Neuronal stem cell (in vitro differentiated cells): ENCODE data around the gene IQCE.

Experiments
- DNase-seq: peaks from one replicate; pipeline ENCODE4 v3.0.0-alpha.2; 2013; ENCODE audit warnings: low spot score
- H2AFZ ChIP-seq: one replicate; pipeline ENCODE4 v1.6.1; 2013; ENCODE audit warnings: mild to moderate bottlenecking, low read length, inconsistent platforms
- H2AK5ac ChIP-seq: 2 replicates; pipeline ENCODE4 v1.6.1; 2013; ENCODE audit warnings: low read depth, mild to moderate bottlenecking, inconsistent platforms, low read length, moderate library complexity, mixed read lengths
- H2BK120ac ChIP-seq: 2 replicates; pipeline ENCODE4 v1.6.1; 2013; ENCODE audit warnings: low read depth, mild to moderate bottlenecking, inconsistent platforms, low read length, moderate library complexity, mixed read lengths
- H2BK12ac ChIP-seq: one replicate; pipeline ENCODE4 v1.6.1; 2013; ENCODE audit warnings: low read length, inconsistent platforms
- H2BK15ac ChIP-seq: 2 replicates; pipeline ENCODE4 v1.6.1; 2013; ENCODE audit warnings: mild to moderate bottlenecking, low read length, inconsistent platforms, mixed read lengths
- H2BK5ac ChIP-seq: one replicate; pipeline ENCODE4 v1.6.1; 2013; ENCODE audit warnings: inconsistent platforms, mild to moderate bottlenecking, low read length, moderate library complexity
- H3K14ac ChIP-seq: one replicate; pipeline ENCODE4 v1.6.1; 2013; ENCODE audit warnings: low read length, inconsistent platforms
- H3K18ac ChIP-seq: 2 replicates; pipeline ENCODE4 v1.6.1; 2013; ENCODE audit warnings: low read length, inconsistent platforms
- H3K23ac ChIP-seq: 2 replicates; pipeline ENCODE4 v1.6.1; 2013; ENCODE audit warnings: low read depth, mild to moderate bottlenecking, mixed read lengths, low read length, inconsistent platforms; ENCODE audit not compliant: poor library complexity
- H3K27ac ChIP-seq: replicated peaks from 3 replicates; pipeline ENCODE4 v1.5.1; 2013; ENCODE audit warnings: low read length, inconsistent platforms
- H3K27me3 ChIP-seq, 3 experiments: 2 replicates each; pipeline ENCODE4 v1.6.1; 2013; ENCODE audit warnings: low read length in 3 of 3, mild to moderate bottlenecking in 2 of 3, inconsistent platforms in 1 of 3, low read depth in 1 of 3, mixed read lengths in 1 of 3, moderate library complexity in 1 of 3; ENCODE audit not compliant: control insufficient read depth in 3 of 3, insufficient read depth in 3 of 3
- H3K36me3 ChIP-seq, 2 donors: replicated peaks in 1 of 2; 2 replicates each; pipeline ENCODE4 v1.6.1; 2013; ENCODE audit warnings: low read length in 2 of 2; ENCODE audit not compliant: control insufficient read depth in 2 of 2, insufficient read depth in 2 of 2
- H3K4ac ChIP-seq: 2 replicates; pipeline ENCODE4 v1.6.1; 2013; ENCODE audit warnings: inconsistent platforms, mild to moderate bottlenecking, low read length, moderate library complexity
- H3K4me1 ChIP-seq, 2 donors: 1 replicate in 1 of 2; 2 replicates in 1 of 2; pipeline ENCODE4 v1.6.1; 2013; ENCODE audit warnings: low read length in 2 of 2, low read depth in 1 of 2; ENCODE audit not compliant: control insufficient read depth in 2 of 2, insufficient read depth in 1 of 2
- H3K4me2 ChIP-seq: one replicate; pipeline ENCODE4 v1.6.1; 2013; ENCODE audit warnings: mild to moderate bottlenecking, low read length, inconsistent platforms; ENCODE audit not compliant: insufficient read depth, poor library complexity, severe bottlenecking
- H3K4me3 ChIP-seq, 2 donors: 2 replicates each; pipeline ENCODE4 v1.5.1; 2013; ENCODE audit warnings: low read length in 2 of 2, mild to moderate bottlenecking in 2 of 2, inconsistent platforms in 1 of 2, moderate library complexity in 1 of 2
- H3K79me1 ChIP-seq: one replicate; pipeline ENCODE4 v1.6.1; 2013; ENCODE audit warnings: low read depth, mild to moderate bottlenecking, inconsistent platforms, low read length, moderate library complexity
- H3K9ac ChIP-seq: one replicate; pipeline ENCODE4 v1.6.1; 2013; ENCODE audit warnings: mild to moderate bottlenecking, low read depth, low read length, inconsistent platforms; ENCODE audit not compliant: poor library complexity
- H3K9me3 ChIP-seq, 2 donors: replicated peaks in 1 of 2; 2 replicates each; pipeline versions ENCODE3 to v1.6.1; 2013; ENCODE audit warnings: low read length in 2 of 2, mild to moderate bottlenecking in 2 of 2, inconsistent platforms in 1 of 2, low read depth in 1 of 2, mixed read lengths in 1 of 2, moderate library complexity in 1 of 2; ENCODE audit not compliant: control insufficient read depth in 2 of 2, insufficient read depth in 1 of 2
- H4K8ac ChIP-seq: one replicate; pipeline ENCODE4 v1.6.1; 2013; ENCODE audit warnings: low read depth, mild to moderate bottlenecking, inconsistent platforms, low read length, moderate library complexity
- H4K91ac ChIP-seq: one replicate; pipeline ENCODE4 v1.6.1; 2013; ENCODE audit warnings: low read length, low read depth, mild to moderate bottlenecking, inconsistent platforms; ENCODE audit not compliant: poor library complexity
- WGBS, 2 donors: extraction: QIAGEN DNeasy Blood & Tissue Kit; methylation state at CpG; one replicate each; pipeline ENCODE4 v1.1.7; 2013; ENCODE audit warnings: missing lambda C conversion rate in 2 of 2, mixed read lengths in 1 of 2; ENCODE audit not compliant: insufficient read length in 2 of 2, insufficient replicate concordance in 1 of 2; ENCODE audit errors: extremely low coverage in 2 of 2; 5-methylcytosine and 5-hydroxymethylcytosine counted together

The IQCE gene

DNA sequence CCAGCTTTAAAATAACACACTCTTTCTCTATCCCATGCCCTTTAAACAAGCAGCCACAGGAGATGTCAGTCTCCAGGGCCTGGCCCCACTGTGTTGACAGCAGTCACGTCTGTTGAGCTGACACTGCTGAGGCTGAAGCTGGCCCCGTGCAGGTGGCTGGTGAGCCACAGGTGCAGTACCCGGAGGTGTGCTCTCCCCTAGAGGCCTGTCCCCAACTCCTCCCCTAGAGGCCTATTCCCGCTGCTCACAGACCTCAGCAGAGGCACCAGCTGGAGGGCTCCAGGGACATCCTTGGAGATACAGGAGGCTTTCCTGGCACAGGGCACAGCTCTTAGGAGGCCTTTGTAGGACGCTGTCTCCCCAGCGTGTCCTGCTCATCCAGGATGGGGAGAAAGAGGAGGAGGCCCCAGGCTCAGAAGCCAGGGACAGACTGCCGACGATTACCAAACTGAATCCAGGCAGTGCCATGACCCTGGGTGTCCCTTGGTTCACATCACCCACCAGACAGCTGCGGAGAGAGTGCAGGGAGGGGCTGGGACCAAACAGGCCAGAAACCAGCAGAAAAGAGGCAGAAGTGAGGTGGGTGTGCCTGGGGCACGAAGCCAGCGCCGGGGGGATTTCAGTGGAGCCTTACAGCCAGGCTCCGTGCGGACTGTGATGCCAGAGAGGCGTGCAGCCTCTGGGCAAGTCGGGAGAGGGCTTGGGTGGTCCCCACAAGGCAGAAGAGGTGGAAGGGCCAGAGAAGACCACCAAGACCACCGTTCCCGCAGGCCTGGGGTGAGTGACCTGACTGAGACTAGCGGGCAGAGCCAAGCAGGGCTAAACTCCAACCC, 54.5 kb downstream of the IQCE start:
- no peak overlapping the region for H3K14ac ChIP-seq
- no peak overlapping the region for H3K27ac ChIP-seq
- no peak overlapping the region for H3K4me2 ChIP-seq

DNA sequence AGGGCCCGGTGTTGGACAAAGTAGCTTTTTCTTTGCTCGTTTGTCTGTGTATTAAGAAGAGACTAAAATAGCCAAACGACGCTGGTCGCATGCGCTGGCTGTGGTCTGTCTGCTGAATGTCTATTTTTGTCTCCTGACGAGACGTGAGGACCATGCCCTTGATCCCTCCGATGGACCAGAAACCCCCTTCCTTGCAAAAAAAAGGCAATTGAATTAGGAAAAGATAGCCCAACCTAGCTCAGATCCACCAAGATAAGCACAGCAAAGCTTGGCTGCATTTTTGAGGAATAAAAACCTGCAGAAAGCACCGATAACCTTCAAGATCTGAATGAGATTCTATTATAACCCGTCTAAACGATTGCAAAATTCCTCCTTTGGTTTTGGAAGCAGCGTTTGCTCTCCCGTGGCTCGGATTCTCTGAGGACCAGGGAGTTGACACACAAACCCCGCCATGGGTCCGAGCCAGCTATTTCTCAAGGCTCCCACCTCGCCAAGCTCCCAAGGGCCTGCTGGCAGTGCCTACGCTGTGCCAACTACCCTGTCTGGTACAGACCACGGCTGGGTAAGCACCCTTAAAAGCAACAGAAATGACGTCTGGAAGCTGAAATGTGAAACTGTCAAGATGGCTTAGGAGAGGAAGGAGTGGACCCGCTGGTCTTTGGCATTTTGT, 55.3 kb downstream of the IQCE start:
- Histone ChIP-seq H3K4me1 (peaks cover 19 to 32% of the 10 kb centered on the region in 2 donors), H3K23ac (peak overlapping the region; percentile 38), H2AK5ac (peak overlapping the region; percentile 73), H2BK120ac (no peak overlapping the region), H3K27ac (no peak overlapping the region), H3K4ac (no peak overlapping the region), H3K9ac (no peak overlapping the region), H3K18ac (peak overlapping the region; percentile 81), H3K36me3 (no peaks in the 10 kb centered on the region), H3K79me1 (no peaks in the 10 kb centered on the region), H3K14ac (no peak overlapping the region), H3K4me3 (no peak overlapping the region), H3K9me3 (no peaks in the 10 kb centered on the region), H4K8ac (no peak overlapping the region), H3K4me2 (no peak overlapping the region), H4K91ac (no peak overlapping the region), H2BK15ac (peak overlapping the region; percentile 4), H2AFZ (no peak overlapping the region), H2BK12ac (no peak overlapping the region), H3K27me3 (no peaks in the 10 kb centered on the region), H2BK5ac (no peak overlapping the region)
- no peak for DNase-seq
- WGBS, 2 donors: no CpG with 5 or more reads among the region's 22 CpGs

More for the DNA sequence above, 54.5 kb downstream of the IQCE start:
- no peak overlapping the region for H3K4ac ChIP-seq
- H2AFZ ChIP-seq: no peak overlapping the region
- H2AK5ac ChIP-seq: peak overlapping the region; percentile 88
- peak overlapping the region; percentile 24 for H3K18ac ChIP-seq
- WGBS, 2 donors: no CpG with 5 or more reads among the region's 19 CpGs
- no peaks in the 10 kb centered on the region for H3K27me3 ChIP-seq
- no peaks in the 10 kb centered on the region for H3K79me1 ChIP-seq
- H4K91ac ChIP-seq: peak overlapping the region; percentile 34
- H3K9ac ChIP-seq: no peak overlapping the region
- H3K36me3 ChIP-seq: no peaks in the 10 kb centered on the region
- H3K23ac ChIP-seq: no peak overlapping the region
- H3K4me3 ChIP-seq: no peak overlapping the region
- H2BK120ac ChIP-seq: no peak overlapping the region
- H2BK5ac ChIP-seq: no peak overlapping the region
- H2BK15ac ChIP-seq: peak overlapping the region; percentile 4
- no peak for DNase-seq
- H3K9me3 ChIP-seq: no peaks in the 10 kb centered on the region
- H3K4me1 ChIP-seq: peaks cover 24 to 31% of the 10 kb centered on the region in 2 donors
- peak overlapping the region; percentile 77 for H2BK12ac ChIP-seq
- H4K8ac ChIP-seq: no peak overlapping the region

DNA sequence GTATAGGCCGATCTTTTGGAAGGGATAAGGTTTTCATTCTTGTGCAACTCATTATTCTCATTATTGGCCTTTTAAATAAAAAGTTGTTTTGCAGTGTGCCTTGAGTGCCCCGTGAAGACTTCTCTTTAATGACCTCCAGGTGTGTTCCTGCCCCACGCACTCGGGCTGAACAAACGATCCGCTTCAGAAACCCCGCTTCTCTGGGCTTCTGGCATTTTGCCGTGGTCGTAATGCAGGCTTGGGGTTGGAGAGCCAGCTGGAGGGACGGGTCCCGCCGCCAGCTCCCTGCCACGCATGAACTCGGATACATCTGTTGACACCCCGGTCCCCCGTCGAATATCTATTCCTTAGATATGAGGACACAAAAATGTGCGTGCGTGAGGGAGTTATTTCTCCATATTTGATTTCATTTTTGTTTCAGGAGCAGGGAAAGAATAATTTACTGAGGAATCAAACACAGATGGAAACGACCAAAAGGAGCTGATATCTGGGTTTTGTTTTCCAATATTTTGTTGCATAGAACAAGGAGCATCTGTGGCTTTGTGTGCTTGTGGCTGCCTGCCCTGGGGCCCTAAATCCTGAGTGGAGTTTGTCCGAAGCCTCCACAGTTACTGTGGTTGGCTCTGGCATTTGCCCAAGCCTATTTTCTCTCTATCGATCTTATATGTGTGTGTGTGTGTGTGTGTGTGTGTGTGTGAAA, 56.0 kb downstream of the IQCE start:
- Histone ChIP-seq H2BK12ac (no peak overlapping the region), H3K9me3 (no peaks in the 10 kb centered on the region), H2AK5ac (no peak overlapping the region), H3K23ac (no peak overlapping the region), H3K4ac (no peak overlapping the region), H2BK5ac (no peak overlapping the region), H3K9ac (no peak overlapping the region), H3K27ac (no peak overlapping the region), H3K14ac (no peak overlapping the region), H3K18ac (no peak overlapping the region), H3K79me1 (no peaks in the 10 kb centered on the region), H3K36me3 (no peaks in the 10 kb centered on the region), H2BK15ac (no peak overlapping the region), H3K4me3 (no peak overlapping the region), H3K27me3 (no peaks in the 10 kb centered on the region), H4K91ac (no peak overlapping the region), H2AFZ (no peak overlapping the region), H3K4me1 (peaks cover 19 to 32% of the 10 kb centered on the region in 2 donors), H4K8ac (no peak overlapping the region), H2BK120ac (peak overlapping the region; percentile 68), H3K4me2 (no peak overlapping the region)
- no peak for DNase-seq
- WGBS, 2 donors: no CpG with 5 or more reads among the region's 22 CpGs
